Hair follicle dermal papilla cell (primary cell): Measurements from ENCODE around the gene KCNIP3. TPM values are rescaled to one million over a fixed set of nuclear protein-coding genes. Genes with fewer than 3 reads are reported as not detected.

Experiments used
- total RNA-seq: library from RNA; depleted of rRNA; stranded (reverse); fragments of >200 nt; gene quantifications from 2 replicates; pipeline ENCODE4 v1.2.3, GENCODE V29; 2012

Gene KCNIP3
- 25.6 and 26.0 TPM in 2 replicates for total RNA-seq

GRCh38 chr2:95296880-95297487 lies at the start of gene KCNIP3:
KCNIP3 (plus strand) TSS chr2:95297347; CDS start chr2:95297439, 92 bp downstream.

GRCh38 chr2:95274291-95275150 lies 22.6 kb upstream of the KCNIP3 start, which contains the start of gene PROM2:
PROM2 (plus strand) TSS chr2:95274449; CDS start chr2:95274586, 137 bp downstream.

GRCh38 chr2:95402370-95403203 lies 105.4 kb downstream of the KCNIP3 start, which contains the start of gene FAHD2A:
FAHD2A (plus strand) TSS chr2:95402708; CDS start chr2:95405559, 2,851 bp downstream.

Other genes starting within 250 kb of the KCNIP3 start
- gene MRPS5, start 175.5 kb upstream of the KCNIP3 start, total RNA-seq = 28.1 and 31.2 TPM in 2 replicates
- 14.0 and 18.3 TPM in 2 replicates for gene ZNF514, start 137.5 kb upstream of the KCNIP3 start, total RNA-seq
- 5.5 and 6.2 TPM in 2 replicates for gene ZNF2, start 131.5 kb upstream of the KCNIP3 start, total RNA-seq
- gene ZNF892, start 89.8 kb upstream of the KCNIP3 start, total RNA-seq = 4.9 and 9.1 TPM in 2 replicates
- 0.36 and 0.97 TPM in 2 replicates for gene PROM2, start 22.9 kb upstream of the KCNIP3 start, total RNA-seq
- 25.0 and 26.7 TPM in 2 replicates for gene FAHD2A, start 105.4 kb downstream of the KCNIP3 start, total RNA-seq
- gene TRIM43B, start 187.4 kb downstream of the KCNIP3 start, total RNA-seq = not detected in 2 replicates